Measurements from ENCODE around the gene TTC38. TPM values are rescaled to one million over a fixed set of nuclear protein-coding genes. Genes with fewer than 3 reads are reported as not detected.

The TTC38 gene
- total RNA-seq, 1 donor from 2014 or later: 26.3 TPM

GRCh38 chr22:46297151-46297812 is 29.5 kb downstream of the TTC38 start:
- H3K9me3 ChIP-seq: no peaks in the 10 kb centered on the region
- no peak for DNase-seq

GRCh38 chr22:46299101-46299500 is 31.3 kb downstream of the TTC38 start:
- Histone ChIP-seq H3K9me3 (no peaks in the 10 kb centered on the region), H3K27me3 (no peaks in the 10 kb centered on the region), H3K36me3 (no peaks in the 10 kb centered on the region), H3K27ac (no peak overlapping the region), H3K4me1 (peaks cover 15% of the 10 kb centered on the region), H3K4me3 (no peak overlapping the region)
- intact Hi-C loops (cut with DNase I): no loop called here
- no peak for TF ChIP-seq CTCF (IDR thresholded peaks at IDR 0.05)
- no peak for DNase-seq
- ATAC-seq: no peak

More at GRCh38 chr22:46297151-46297812, 29.5 kb downstream of the TTC38 start:
- H3K27ac ChIP-seq: no peak overlapping the region
- no peak for ATAC-seq
- no peaks in the 10 kb centered on the region for H3K27me3 ChIP-seq
- peaks cover 11% of the 10 kb centered on the region for H3K36me3 ChIP-seq
- TF ChIP-seq CTCF (IDR thresholded peaks at IDR 0.05): no peak
- intact Hi-C loops (cut with DNase I): no loop called here
- peaks cover 15% of the 10 kb centered on the region for H3K4me1 ChIP-seq
- peak overlapping the region; percentile 74 for H3K4me3 ChIP-seq

GRCh38 chr22:46300491-46300890 is 32.7 kb downstream of the TTC38 start:
- ATAC-seq (no peak), DNase-seq (no peak)
- H3K36me3 ChIP-seq: no peaks in the 10 kb centered on the region
- intact Hi-C loops (cut with DNase I): no loop called here
- H3K9me3 ChIP-seq: no peaks in the 10 kb centered on the region
- H3K27ac ChIP-seq: no peak overlapping the region
- H3K4me3 ChIP-seq: no peak overlapping the region
- H3K4me1 ChIP-seq: peaks cover 14% of the 10 kb centered on the region
- H3K27me3 ChIP-seq: no peaks in the 10 kb centered on the region
- TF ChIP-seq CTCF (IDR thresholded peaks at IDR 0.05): no peak

GRCh38 chr22:46303347-46303965 is 35.6 kb downstream of the TTC38 start:
- Histone ChIP-seq H3K36me3 (no peaks in the 10 kb centered on the region), H3K27ac (no peak overlapping the region), H3K27me3 (no peaks in the 10 kb centered on the region), H3K4me1 (no peaks in the 10 kb centered on the region), H3K9me3 (no peaks in the 10 kb centered on the region), H3K4me3 (no peak overlapping the region)
- TF ChIP-seq CTCF (IDR thresholded peaks at IDR 0.05): no peak
- intact Hi-C loops (cut with DNase I): no loop called here
- ATAC-seq: no peak
- DNase-seq: no peak

GRCh38 chr22:46308283-46308988 is 40.6 kb downstream of the TTC38 start:
- H3K4me3 ChIP-seq: no peak overlapping the region
- no peaks in the 10 kb centered on the region for H3K9me3 ChIP-seq
- H3K4me1 ChIP-seq: no peaks in the 10 kb centered on the region
- no peaks in the 10 kb centered on the region for H3K27me3 ChIP-seq
- DNase-seq (no peak), ATAC-seq (no peak)
- no peak overlapping the region for H3K27ac ChIP-seq
- no peaks in the 10 kb centered on the region for H3K36me3 ChIP-seq
- intact Hi-C loops (cut with DNase I): no loop called here
- no peak for TF ChIP-seq CTCF (IDR thresholded peaks at IDR 0.05)

Measured in upper lobe of right lung (tissue), 1 donor.